DND-41 (cell line): ENCODE measurements around the gene TMEM127.

ENCODE experiments used
- CTCF ChIP-seq: IDR thresholded peaks from 2 replicates; pipeline ENCODE4 v1.5.1; 2012; ENCODE audit warnings: borderline replicate concordance, low read length, moderate library complexity, mild to moderate bottlenecking; ENCODE audit not compliant: poor library complexity, severe bottlenecking; ENCODE audit errors: extremely low read depth
- EZH2 ChIP-seq: IDR thresholded peaks from 3 replicates; pipeline ENCODE4 v1.6.1; 2012; ENCODE audit warnings: borderline replicate concordance, low read depth, mild to moderate bottlenecking, moderate library complexity, low read length, inconsistent platforms; ENCODE audit not compliant: severe bottlenecking

- TF ChIP-seq EZH2 = no peak
- TF ChIP-seq CTCF = peak; percentile 68
These were observed 1.6 kb upstream of the TMEM127 start for GRCh38 chr2:96267159-96267971.
